Endothelial cell of umbilical vein (primary cell): Measurements from ENCODE around the gene RGS18. TPM values are rescaled to one million over a fixed set of nuclear protein-coding genes. Genes with fewer than 3 reads are reported as not detected.

ENCODE experiments used
- BruUV-seq: library from RNA; stranded (reverse); fragments of 400-500 nt; replicated peaks from 2 replicates; lab custom pipeline; 2021; lab: Mats Ljungman, UMichigan
- CTCF ChIA-PET: fragments of 300-600, 350-600 bp; sonication (Branson Sonifier 250); formaldehyde crosslinking; loops from one replicate; lab custom pipeline; 2021; ENCODE audit warnings: antibody characterized with exemption, inconsistent platforms; lab: Charles Lee
- POLR2A ChIA-PET: fragments of 300-600, 350-600 bp; sonication (Branson Sonifier 250); formaldehyde crosslinking; loops from one replicate; lab custom pipeline; 2021; ENCODE audit warnings: antibody characterized with exemption, inconsistent platforms; lab: Charles Lee
- DNase-seq: peaks from one replicate; pipeline ENCODE4 v3.0.0-alpha.2; 2011; ENCODE audit warnings: low read depth, low spot score
- FAIRE-seq: peaks from 2 replicates; lab custom pipeline; 2011; peaks lifted over from hg19 to GRCh38; lab: Jason Lieb, UNC
- H2AFZ ChIP-seq: 2 replicates; pipeline ENCODE4 v1.6.0; 2012; ENCODE audit warnings: low read depth, low read length, control low read depth, inconsistent platforms
- H3K27ac ChIP-seq: 2 replicates; pipeline ENCODE4 v1.5.1; 2011; ENCODE audit warnings: low read depth, mild to moderate bottlenecking, control low read depth, low read length, moderate library complexity; ENCODE audit not compliant: insufficient read depth
- H3K27me3 ChIP-seq, 2 experiments: 2 replicates each; pipeline versions ENCODE4 v1.6.0 to v1.6.1; 2011; ENCODE audit warnings: low read length in 2 of 2, mixed read lengths in 1 of 2; ENCODE audit not compliant: control insufficient read depth in 2 of 2, insufficient read depth in 2 of 2
- H3K36me3 ChIP-seq, 2 experiments: 2 replicates in 1 of 2; 3 replicates in 1 of 2; pipeline ENCODE4 v1.5.1; 2011; ENCODE audit warnings: low read length in 2 of 2, mild to moderate bottlenecking in 1 of 2, moderate library complexity in 1 of 2; ENCODE audit not compliant: control insufficient read depth in 2 of 2, insufficient read depth in 2 of 2; ENCODE audit errors: extremely low read depth in 1 of 2
- H3K4me1 ChIP-seq: 3 replicates; pipeline ENCODE4 v1.5.1; 2011; ENCODE audit warnings: mild to moderate bottlenecking, low read length; ENCODE audit not compliant: control insufficient read depth, insufficient read depth; ENCODE audit errors: extremely low read depth
- H3K4me2 ChIP-seq: 2 replicates; pipeline ENCODE4 v1.6.1; 2011; ENCODE audit warnings: low read length, control low read depth, mixed read lengths; ENCODE audit not compliant: insufficient read depth
- H3K4me3 ChIP-seq, 3 experiments: fragments of 200-600 bp in 1 of 3; sonication (generic), shearing (Covaris generic) in 1 of 3; replicated peaks in 1 of 3; 2 replicates each; pipeline ENCODE4 v1.5.1; 2011 to 2016; ENCODE audit warnings: control low read depth in 3 of 3, low read length in 3 of 3, mild to moderate bottlenecking in 2 of 3, inconsistent platforms in 1 of 3, low read depth in 1 of 3, moderate library complexity in 1 of 3; ENCODE audit not compliant: insufficient read depth in 1 of 3
- H3K79me2 ChIP-seq: 2 replicates; pipeline ENCODE4 v1.6.0; 2012; ENCODE audit warnings: low read length, inconsistent platforms; ENCODE audit not compliant: control insufficient read depth, insufficient read depth
- H3K9ac ChIP-seq: replicated peaks from 2 replicates; pipeline ENCODE3; 2011; ENCODE audit warnings: low read length, control low read depth; ENCODE audit not compliant: insufficient read depth; ENCODE audit errors: extremely low read depth
- H3K9me1 ChIP-seq: replicated peaks from 3 replicates; pipeline ENCODE4 v1.6.0; 2011; ENCODE audit warnings: mild to moderate bottlenecking, low read length; ENCODE audit not compliant: control insufficient read depth, insufficient read depth; ENCODE audit errors: extremely low read depth
- H3K9me3 ChIP-seq: replicated peaks from 2 replicates; pipeline ENCODE4 v1.5.1; 2012; ENCODE audit warnings: low read length, inconsistent platforms; ENCODE audit not compliant: control insufficient read depth, insufficient read depth
- H4K20me1 ChIP-seq: replicated peaks from 2 replicates; pipeline ENCODE3; 2011; ENCODE audit warnings: mild to moderate bottlenecking, low read length; ENCODE audit not compliant: control insufficient read depth, insufficient read depth; ENCODE audit errors: extremely low read depth
- CTCF ChIP-seq, 2 donors: IDR thresholded peaks; 1 replicate in 1 of 2; 2 replicates in 1 of 2; pipeline ENCODE4 v1.5.1; 2011; ENCODE audit warnings: low read length in 2 of 2, mild to moderate bottlenecking in 2 of 2, moderate library complexity in 2 of 2, control low read depth in 1 of 2, inconsistent platforms in 1 of 2, low read depth in 1 of 2; ENCODE audit not compliant: insufficient read depth in 1 of 2; ENCODE audit errors: extremely low read depth in 1 of 2
- EZH2 ChIP-seq: IDR thresholded peaks from 2 replicates; pipeline ENCODE4 v1.6.1; 2012; ENCODE audit warnings: borderline replicate concordance, low read depth, mild to moderate bottlenecking, moderate library complexity, low read length, inconsistent platforms; ENCODE audit not compliant: severe bottlenecking
- FOS ChIP-seq: IDR thresholded peaks from 2 replicates; pipeline ENCODE4 v1.6.1; 2011; ENCODE audit warnings: mild to moderate bottlenecking, low read length, moderate library complexity, borderline replicate concordance; ENCODE audit not compliant: insufficient read depth
- GATA2 ChIP-seq: IDR thresholded peaks from 2 replicates; pipeline ENCODE4 v1.7.0; 2011; ENCODE audit warnings: low read depth, mild to moderate bottlenecking, moderate library complexity, mixed read lengths, low read length; ENCODE audit not compliant: insufficient read length, insufficient read depth
- JUN ChIP-seq: IDR thresholded peaks from 2 replicates; pipeline ENCODE4 v1.6.1; 2011; ENCODE audit warnings: borderline replicate concordance, low read depth; ENCODE audit not compliant: insufficient read length, insufficient read depth
- MAX ChIP-seq: IDR thresholded peaks from 2 replicates; pipeline ENCODE4 v1.6.1; 2011; ENCODE audit not compliant: insufficient read depth, insufficient read length
- MYC ChIP-seq: IDR thresholded peaks from one replicate; pipeline ENCODE4 v1.6.1; 2011; ENCODE audit warnings: mild to moderate bottlenecking, low read depth, low read length
- POLR2A ChIP-seq: IDR thresholded peaks from 2 replicates; pipeline ENCODE4 v1.6.1; 2012; ENCODE audit warnings: low read depth, mild to moderate bottlenecking, control low read depth, low read length
- POLR2AphosphoS5 ChIP-seq: IDR thresholded peaks from 2 replicates; pipeline ENCODE4 v1.6.1; 2012; ENCODE audit warnings: low read depth, mild to moderate bottlenecking, control low read depth, low read length, moderate library complexity; ENCODE audit not compliant: insufficient read depth
- dilution Hi-C: fragments of 300-500 bp; cut with MboI; formaldehyde crosslinking; loops from one replicate; pipeline ENCODE4 v1.15.0; 2019; ENCODE audit warnings: low sequenced_read_pairs; ENCODE audit not compliant: extremely low pct_ligation_motif_present
- intact Hi-C: fragments of 100-400 bp; cut with micrococcal nuclease; formaldehyde crosslinking; loops from one replicate; pipeline ENCODE4 v1.10.0; 2022
- polyA plus RNA-seq, 4 experiments: library from polyadenylated mRNA; depleted of rRNA in 3 of 4; stranded (reverse) in 3 of 4; unstranded in 1 of 4; fragments of >200 nt; gene quantifications; 2 replicates each; pipeline versions ENCODE4 v1.2.1 to v1.2.3, GENCODE V29; 2011 to 2012; ENCODE audit warnings: missing spikeins in 1 of 4
- total RNA-seq: library from RNA; stranded (reverse); gene quantifications from 2 replicates; pipeline ENCODE4 v1.2.3, GENCODE V29; 2021

Gene RGS18
- total and polyA plus RNA-seq, 2 donors (not counting 3 experiments of a cell fraction or from before 2014, with no cell fraction given) = not detected

- Histone ChIP-seq H4K20me1 (no peaks in the 10 kb centered on the region), H3K4me2 (peak overlapping the region; percentile 24), H3K36me3 (no peaks in the 10 kb centered on the region), H3K4me1 (peaks cover 12% of the 10 kb centered on the region), H3K4me3 (no peak overlapping the region), H3K9me3 (no peaks in the 10 kb centered on the region), H3K79me2 (no peaks in the 10 kb centered on the region), H2AFZ (peak overlapping the region; percentile 57), H3K27ac (peak overlapping the region; percentile 23), H3K27me3 (no peaks in the 10 kb centered on the region), H3K9me1 (no peaks in the 10 kb centered on the region), H3K9ac (no peak overlapping the region)
- FAIRE-seq (no peak), DNase-seq (peak; percentile 41)
- ChIA-PET POLR2A (no interaction called here), CTCF (interaction anchor here (2.0 kb wide), 1 partner anchor 14 kb away, joined by 6 read pairs; no protein-coding TSS in a partner anchor)
- BruUV-seq = no TSS peak
- TF ChIP-seq MAX (no peak), GATA2 (peak; percentile 3), EZH2 (no peak), FOS (peak; percentile 30)
- dilution Hi-C loops (no loop called here), intact Hi-C loops (no loop called here)
Observed at GRCh38 chr1:192118881-192119405, 39.3 kb upstream of the RGS18 start.

DNA sequence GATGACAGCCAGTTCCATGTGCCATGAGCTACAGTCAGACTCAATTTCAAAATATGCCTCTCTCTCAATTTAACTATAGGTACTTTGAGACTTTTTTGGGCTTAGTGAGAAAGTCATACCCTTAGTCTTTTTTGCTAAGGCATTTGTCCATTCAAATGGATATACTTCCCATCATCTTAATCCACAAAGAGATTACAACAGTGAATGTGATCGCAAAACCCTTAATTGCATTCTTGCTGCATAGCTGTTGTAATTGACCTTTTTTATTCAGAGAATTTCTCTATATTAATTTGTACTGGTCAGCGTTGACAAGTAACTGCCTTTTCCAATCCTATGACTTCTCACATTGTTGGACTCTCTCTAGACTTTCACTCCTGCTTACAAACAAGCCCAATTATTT is 38.6 kb upstream of the RGS18 start:
- H3K9ac ChIP-seq = no peak overlapping the region
- dilution Hi-C loops (no loop called here), intact Hi-C loops (no loop called here)
- H2AFZ ChIP-seq = no peak overlapping the region
- no peaks in the 10 kb centered on the region for H4K20me1 ChIP-seq
- no peaks in the 10 kb centered on the region for H3K79me2 ChIP-seq
- no peak for FAIRE-seq
- ChIA-PET POLR2A (no interaction called here), CTCF (interaction anchor here (0.8 kb wide), 1 partner anchor 192 kb away, joined by 4 read pairs; no protein-coding TSS in a partner anchor)
- peaks cover 12% of the 10 kb centered on the region for H3K4me1 ChIP-seq
- no peak overlapping the region for H3K4me2 ChIP-seq
- H3K9me3 ChIP-seq = no peaks in the 10 kb centered on the region
- H3K36me3 ChIP-seq = no peaks in the 10 kb centered on the region
- no TSS peak for BruUV-seq
- H3K27ac ChIP-seq = no peak overlapping the region
- TF ChIP-seq POLR2A (no peak), MAX (no peak), JUN (no peak), CTCF (IDR thresholded peaks at IDR 0.05; ENCODE audit: extremely low read depth in 1 of 2, insufficient read depth in 1 of 2, low read depth in 1 of 2, low read length in 2 of 2) (no peak), MYC (no peak), FOS (no peak), POLR2AphosphoS5 (no peak), EZH2 (no peak), GATA2 (no peak)
- no peak overlapping the region for H3K4me3 ChIP-seq
- H3K9me1 ChIP-seq = no peaks in the 10 kb centered on the region
- H3K27me3 ChIP-seq = no peaks in the 10 kb centered on the region
- no peak for DNase-seq
